ENCODE measurements around the gene PCBP3.

The PCBP3 gene

GRCh38 chr21:45899317-45900033 is 255.9 kb downstream of the PCBP3 start:
- DNase-seq = no peak

DNA sequence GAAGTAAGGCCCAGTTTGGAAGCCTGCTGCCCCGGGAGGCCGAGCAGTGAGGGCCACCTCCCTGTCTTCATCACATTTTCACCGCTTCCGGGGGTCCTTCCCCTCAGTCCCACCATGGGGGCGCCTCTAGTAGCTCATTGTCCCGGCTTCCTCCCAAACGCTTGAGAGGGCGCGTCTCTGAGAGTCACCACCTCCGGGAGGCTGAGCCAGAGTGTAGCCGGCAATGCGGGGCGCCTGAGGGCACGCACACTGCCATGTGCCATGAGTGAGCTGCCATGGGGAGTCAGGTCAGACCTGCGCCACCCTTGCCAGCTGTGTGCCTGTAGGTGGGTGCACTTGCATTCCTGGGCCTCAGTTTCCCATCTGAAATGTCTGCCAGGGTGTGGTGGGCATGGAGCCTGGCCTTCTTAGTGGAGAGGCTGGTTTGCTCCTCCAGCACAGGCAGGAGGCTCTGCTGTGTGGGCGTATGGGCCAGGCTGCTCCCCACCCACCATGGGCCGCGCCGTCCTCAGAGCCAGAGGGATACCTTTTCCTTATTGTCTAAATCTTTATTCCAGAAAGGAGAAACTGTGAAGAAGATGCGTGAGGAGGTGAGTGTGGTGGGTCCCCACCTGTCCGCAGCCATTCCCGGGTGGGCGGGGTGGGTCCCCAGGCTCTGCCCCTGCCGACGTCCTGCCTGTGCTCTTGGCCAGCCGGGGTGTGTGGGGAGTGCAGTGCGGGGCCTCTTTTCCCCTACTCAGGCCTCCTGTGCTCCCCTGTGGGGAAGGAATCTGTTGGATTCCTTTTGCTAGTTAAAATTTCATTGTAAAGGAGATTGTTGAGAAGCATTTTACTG is 256.7 kb downstream of the PCBP3 start:
- no peak for DNase-seq

DNA sequence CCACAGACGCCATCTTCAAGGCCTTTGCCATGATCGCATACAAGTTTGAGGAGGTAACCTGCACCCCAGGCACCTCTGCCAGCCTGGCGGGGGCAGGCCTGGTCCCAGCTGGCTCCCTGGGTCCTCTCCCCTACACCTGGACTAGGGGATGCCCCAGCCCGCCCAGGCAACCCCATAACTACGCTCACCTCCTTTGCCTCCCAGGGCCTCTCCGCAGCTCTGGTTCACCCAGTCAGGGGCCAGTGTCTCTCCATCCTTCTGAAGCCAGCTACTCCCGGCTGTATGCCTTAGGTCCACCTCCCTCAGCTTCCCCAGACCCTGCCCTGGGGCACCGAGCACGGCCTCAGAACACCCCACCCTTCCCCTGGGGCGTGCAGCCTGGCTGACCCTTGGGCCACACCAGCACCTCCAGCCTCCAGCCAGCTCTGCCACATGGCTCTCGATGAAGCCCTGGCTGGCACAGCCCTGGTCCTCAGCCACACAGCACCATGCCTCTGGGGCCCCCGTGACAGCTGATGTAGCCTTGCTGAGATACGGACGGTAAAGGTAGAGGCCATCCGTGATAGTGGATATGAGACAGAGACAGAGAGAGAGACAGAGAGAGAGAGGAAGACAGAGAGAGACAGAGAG is 257.7 kb downstream of the PCBP3 start:
- DNase-seq = no peak

GRCh38 chr21:45902292-45902995 is 258.9 kb downstream of the PCBP3 start:
- DNase-seq = no peak

- no peak for DNase-seq
Observed at GRCh38 chr21:45905196-45905595, 261.7 kb downstream of the PCBP3 start.

- DNase-seq = no peak
Observed at GRCh38 chr21:45906196-45906805, 262.8 kb downstream of the PCBP3 start.

GRCh38 chr21:45906859-45907258 is 263.3 kb downstream of the PCBP3 start:
- no peak for DNase-seq

GRCh38 chr21:45908536-45909237 is 265.2 kb downstream of the PCBP3 start:
- DNase-seq = no peak

DNA sequence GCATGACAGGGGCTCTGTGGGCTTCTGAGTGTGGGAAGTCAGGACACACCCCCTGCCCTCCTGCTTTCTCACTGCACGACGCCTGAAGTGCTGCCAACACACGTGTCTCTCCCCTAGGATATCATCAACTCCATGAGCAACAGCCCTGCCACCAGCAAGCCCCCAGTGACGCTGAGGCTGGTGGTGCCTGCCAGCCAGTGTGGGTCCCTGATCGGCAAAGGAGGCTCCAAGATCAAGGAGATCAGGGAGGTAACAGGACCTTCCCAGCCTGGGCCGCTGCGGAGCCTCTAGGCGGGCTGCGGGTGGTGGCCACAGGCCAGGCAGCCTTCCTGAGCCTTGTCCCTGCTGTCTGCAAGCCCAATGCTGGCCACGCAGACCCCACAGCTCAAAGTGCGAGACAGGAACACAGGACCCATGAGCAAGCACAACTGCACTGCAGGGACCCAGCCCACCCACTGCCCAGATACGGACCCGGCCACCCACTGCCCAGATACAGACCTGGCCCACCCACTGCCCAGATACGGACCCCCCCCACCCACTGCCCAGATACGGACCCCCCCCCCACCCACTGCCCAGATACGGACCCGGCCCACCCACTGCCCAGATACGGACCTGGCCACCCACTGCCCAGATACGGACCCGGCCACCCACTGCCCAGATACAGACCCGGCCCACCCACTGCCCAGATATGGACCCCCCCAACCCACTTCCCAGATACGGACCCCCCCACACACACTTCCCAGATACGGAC is 265.9 kb downstream of the PCBP3 start:
- DNase-seq = no peak

DNA sequence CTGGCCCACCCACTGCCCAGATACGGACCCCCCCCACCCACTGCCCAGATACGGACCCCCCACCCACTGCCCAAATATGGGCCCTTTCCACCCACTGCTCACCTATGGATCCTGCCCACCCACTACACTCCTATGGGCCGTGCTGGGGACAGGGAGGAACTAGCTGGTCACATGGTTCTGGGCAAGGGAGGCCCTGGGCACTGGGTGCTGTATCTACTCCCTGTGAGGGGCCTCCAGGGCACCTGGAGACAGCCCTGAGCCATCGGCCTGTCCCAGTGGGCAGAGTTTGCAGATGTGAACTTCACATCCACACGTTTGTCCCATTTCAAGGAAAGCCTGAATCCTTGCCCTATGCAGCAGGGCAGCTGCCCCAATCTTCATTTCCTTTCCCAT is 266.6 kb downstream of the PCBP3 start:
- DNase-seq = no peak

DNA sequence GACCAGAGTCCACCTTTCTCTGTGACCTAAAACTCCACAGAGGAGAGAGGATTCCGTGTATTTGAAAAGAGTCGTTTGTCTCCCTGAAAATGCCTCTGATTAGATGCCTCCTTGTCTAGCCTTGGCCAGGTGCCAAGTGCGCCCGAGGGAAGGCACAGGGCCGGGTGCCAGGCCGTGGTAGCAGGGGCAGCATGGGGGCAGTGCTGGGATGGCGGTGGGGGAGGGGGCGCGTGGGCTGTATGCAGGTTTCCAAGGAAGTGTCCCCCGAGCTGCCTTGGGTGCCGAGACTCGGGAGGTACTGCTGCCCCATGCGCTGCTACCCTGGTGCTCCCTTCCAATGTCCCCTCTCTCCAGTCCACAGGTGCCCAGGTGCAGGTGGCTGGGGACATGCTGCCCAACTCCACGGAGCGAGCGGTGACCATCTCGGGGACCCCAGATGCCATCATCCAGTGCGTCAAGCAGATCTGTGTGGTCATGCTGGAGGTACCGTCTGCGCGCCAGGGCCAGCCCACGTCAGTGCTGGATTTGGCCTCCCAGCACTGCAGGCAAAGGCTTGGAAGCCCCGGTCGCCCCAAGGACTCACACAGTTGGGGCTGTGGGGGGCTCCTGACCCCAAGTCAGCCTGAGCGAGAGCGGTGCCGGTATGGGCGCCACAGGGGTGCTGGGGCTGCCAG is 267.2 kb downstream of the PCBP3 start:
- DNase-seq = no peak

- no peak for DNase-seq
Observed at GRCh38 chr21:45911806-45912325, 268.3 kb downstream of the PCBP3 start.

DNA sequence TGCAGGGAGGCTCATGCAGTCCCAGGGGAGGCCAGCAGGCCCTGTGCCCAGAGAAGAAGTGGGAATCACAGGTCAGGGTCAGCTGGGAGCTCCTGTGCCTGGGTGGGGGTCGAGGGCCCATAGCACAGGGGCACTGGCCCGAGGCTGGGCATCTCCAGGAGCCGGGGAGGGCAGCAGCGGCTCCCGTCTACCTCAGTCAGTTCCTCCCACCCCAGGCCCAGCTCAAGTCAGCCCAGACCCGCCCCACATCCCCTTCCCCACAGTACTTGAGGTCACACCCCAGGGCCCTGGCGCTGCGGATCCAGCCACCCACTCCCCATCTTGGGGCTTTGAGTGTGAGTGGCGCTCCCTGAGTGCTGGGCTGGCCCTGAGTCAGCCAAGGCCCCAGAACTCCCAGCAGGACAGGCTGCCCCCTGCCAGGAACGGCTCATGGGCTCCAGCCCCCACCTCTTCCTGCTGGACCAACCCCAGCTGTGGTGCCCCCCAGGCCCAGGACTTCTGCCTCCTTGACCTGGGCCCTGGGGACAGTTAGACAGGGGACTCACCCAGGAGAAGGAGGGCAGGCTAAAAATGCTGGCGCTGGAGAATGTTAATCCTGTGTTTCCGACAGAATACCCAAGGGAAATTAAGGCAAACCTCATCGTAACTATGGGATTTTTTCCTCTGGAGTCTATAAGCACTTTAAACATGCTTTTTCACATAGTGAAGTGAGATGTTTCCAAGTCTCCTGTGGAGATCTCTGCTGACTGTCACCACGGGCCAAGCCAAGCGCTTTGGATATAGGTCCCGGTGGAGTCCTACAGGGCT is 269.3 kb downstream of the PCBP3 start:
- DNase-seq = peak; percentile 45

GRCh38 chr21:45913418-45913765 is 269.9 kb downstream of the PCBP3 start:
- no peak for DNase-seq

- DNase-seq = no peak
Observed at GRCh38 chr21:45913886-45914285, 270.4 kb downstream of the PCBP3 start.

DNA sequence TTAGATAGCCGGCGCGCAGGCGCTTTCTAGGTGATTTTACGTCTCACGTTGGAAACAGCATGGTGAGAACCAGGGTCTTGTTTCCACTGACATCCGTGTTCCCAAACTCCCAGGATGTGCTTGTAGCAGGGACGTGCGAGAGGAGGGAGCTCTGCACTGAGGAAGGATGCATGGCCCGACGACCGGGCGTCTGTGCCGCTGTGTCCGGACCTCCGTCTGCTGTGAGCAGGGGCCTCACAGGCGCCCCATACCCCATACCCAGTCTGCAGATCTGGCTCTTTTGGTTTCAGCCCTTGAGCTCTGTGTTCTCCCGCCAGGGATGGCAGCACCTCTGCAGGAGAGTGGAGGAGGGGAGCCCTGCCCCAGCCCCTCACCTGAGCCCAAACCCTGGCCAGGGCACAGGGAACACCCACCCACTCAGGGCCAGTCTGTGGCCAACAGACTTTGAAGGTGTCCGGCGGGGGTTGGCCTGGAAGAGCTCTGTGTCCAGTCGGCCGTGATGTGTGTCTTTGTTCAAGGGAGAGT is 270.9 kb downstream of the PCBP3 start:
- DNase-seq = no peak

GRCh38 chr21:45916011-45916840 is 272.7 kb downstream of the PCBP3 start:
- no peak for DNase-seq

DNA sequence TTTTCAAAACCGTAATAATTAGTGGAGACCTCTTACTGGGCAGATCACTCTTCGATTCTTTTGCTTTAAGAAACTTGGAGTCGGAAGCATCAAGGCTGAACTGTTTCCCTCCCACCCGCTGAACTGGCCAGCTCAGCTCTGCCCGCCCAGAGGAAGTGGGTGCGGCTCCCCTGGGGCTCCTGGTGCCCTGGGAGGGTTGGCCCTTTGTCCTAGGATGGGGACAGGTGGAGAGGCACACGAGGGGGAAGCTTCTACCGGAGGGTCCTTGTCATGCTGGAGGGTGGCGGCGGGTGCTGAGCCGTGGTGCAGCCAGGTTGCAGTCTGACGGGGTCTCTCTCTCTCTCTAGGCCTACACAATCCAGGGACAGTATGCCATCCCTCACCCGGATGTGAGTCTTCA is 273.7 kb downstream of the PCBP3 start:
- DNase-seq = no peak

DNA sequence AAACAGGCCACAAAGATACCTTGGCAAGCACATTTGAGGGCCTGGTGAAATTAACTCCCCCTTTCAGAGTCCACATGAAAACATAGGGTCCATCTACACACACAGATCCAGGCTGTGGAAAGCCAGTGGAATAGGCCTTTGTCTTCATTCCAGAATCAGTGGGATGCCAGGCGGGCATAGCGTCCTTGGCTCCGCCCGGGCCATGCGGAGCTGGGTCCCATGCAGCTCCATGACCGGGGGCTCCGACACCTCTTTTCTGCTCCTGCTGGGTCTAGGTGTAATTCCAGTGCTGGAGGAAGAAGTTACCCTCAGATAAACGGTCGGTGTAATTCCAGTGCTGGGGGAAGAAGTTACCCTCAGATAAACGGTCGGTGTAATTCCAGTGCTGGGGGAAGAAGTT is 274.5 kb downstream of the PCBP3 start:
- no peak for DNase-seq

Data from eye (tissue), 1 donor.